Keratinocyte (primary cell): ENCODE measurements around the gene IFNAR2.

Experiments
- CTCF ChIP-seq, 3 experiments: IDR thresholded peaks in 1 of 3; conservative IDR thresholded peaks in 1 of 3; optimal IDR thresholded peaks in 1 of 3; 2 replicates in 2 of 3; 3 replicates in 1 of 3; pipeline versions ENCODE3 to v1.5.1; 2011; ENCODE audit warnings: low read length in 3 of 3, mild to moderate bottlenecking in 3 of 3, moderate library complexity in 2 of 3, control low read depth in 1 of 3, inconsistent platforms in 1 of 3; ENCODE audit not compliant: insufficient read depth in 2 of 3; ENCODE audit errors: extremely low read depth in 1 of 3
- EZH2 ChIP-seq: IDR thresholded peaks from one replicate; pipeline ENCODE4 v1.6.1; 2012; ENCODE audit warnings: inconsistent platforms, mild to moderate bottlenecking, low read length, moderate library complexity

DNA sequence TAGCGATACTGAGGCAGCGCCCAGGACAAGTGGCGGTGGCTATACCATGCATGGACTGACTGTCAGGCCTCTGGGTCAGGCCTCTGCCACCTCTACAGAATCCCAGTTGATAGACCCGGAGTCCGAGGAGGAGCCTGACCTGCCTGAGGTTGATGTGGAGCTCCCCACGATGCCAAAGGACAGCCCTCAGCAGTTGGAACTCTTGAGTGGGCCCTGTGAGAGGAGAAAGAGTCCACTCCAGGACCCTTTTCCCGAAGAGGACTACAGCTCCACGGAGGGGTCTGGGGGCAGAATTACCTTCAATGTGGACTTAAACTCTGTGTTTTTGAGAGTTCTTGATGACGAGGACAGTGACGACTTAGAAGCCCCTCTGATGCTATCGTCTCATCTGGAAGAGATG, 33.2 kb downstream of the IFNAR2 start:
- TF ChIP-seq CTCF (optimal IDR thresholded peaks at IDR 0.05 in 1 of 3, IDR thresholded peaks at IDR 0.05 in 1 of 3, conservative IDR thresholded peaks at IDR 0.05 in 1 of 3; ENCODE audit: extremely low read depth in 1 of 3, insufficient read depth in 2 of 3, low read length in 3 of 3) (no peak), EZH2 (no peak)
